ENCODE results near the gene CCDC188.

DNA sequence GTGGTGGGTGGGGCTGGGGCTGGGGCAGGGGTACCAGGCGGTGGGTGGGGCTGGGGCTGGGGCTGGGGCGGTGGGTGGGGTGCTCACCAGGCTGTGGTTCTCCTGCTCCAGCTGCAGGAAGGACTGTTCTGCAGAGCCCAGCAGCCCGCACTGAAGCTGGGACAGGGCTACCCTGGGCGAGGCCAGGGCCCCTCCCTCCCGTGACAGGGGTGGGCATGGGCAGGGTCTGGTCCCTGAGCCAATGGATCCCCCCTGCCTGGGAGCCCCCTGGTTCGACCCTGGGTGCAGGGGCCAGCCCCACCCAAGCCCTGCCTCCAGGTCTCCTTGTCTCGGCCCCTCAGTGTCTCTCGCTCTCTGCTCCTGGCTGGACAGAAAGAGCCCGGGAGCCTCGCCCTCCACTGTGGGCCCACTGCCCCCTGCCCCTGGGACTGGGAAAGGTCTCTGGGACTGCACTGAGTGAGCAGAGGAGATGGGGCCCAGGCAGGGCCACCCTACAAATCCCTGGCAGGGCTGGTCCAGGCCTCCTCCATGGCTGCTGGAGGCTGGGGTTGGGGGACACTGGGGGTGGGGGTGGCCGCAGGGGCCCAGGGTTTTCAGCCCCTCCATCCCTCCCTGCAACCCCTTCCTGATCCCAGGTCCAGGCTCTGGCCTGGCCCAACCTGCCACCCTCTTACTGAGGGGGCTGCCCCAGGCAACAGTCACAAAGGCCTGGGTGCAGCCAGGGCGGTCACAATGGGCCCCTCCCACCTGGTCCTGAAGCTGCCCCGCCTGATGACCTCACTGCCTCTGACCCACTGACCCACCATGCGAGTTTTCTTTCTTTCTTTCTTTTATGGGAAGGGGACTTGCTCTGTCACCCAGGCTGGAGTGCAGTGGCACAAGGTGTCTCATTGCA, at the start of gene CCDC188:
- TF ChIP-seq, protein P1, sequence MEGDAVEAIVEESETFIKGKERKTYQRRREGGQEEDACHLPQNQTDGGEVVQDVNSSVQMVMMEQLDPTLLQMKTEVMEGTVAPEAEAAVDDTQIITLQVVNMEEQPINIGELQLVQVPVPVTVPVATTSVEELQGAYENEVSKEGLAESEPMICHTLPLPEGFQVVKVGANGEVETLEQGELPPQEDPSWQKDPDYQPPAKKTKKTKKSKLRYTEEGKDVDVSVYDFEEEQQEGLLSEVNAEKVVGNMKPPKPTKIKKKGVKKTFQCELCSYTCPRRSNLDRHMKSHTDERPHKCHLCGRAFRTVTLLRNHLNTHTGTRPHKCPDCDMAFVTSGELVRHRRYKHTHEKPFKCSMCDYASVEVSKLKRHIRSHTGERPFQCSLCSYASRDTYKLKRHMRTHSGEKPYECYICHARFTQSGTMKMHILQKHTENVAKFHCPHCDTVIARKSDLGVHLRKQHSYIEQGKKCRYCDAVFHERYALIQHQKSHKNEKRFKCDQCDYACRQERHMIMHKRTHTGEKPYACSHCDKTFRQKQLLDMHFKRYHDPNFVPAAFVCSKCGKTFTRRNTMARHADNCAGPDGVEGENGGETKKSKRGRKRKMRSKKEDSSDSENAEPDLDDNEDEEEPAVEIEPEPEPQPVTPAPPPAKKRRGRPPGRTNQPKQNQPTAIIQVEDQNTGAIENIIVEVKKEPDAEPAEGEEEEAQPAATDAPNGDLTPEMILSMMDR (conservative IDR thresholded peaks at IDR 0.05 in 1 of 2, IDR thresholded peaks at IDR 0.05 in 1 of 2; ENCODE audit: extremely low read depth in 1 of 2, insufficient read depth in 1 of 2, low read depth in 1 of 2, low read length in 2 of 2): no peak
- no peak for TF ChIP-seq EZH2 (IDR thresholded peaks at IDR 0.05; ENCODE audit: borderline replicate concordance, low read length)

All from mammary epithelial cell (primary cell).